ENCODE measurements around the gene NOG.

The NOG gene

DNA sequence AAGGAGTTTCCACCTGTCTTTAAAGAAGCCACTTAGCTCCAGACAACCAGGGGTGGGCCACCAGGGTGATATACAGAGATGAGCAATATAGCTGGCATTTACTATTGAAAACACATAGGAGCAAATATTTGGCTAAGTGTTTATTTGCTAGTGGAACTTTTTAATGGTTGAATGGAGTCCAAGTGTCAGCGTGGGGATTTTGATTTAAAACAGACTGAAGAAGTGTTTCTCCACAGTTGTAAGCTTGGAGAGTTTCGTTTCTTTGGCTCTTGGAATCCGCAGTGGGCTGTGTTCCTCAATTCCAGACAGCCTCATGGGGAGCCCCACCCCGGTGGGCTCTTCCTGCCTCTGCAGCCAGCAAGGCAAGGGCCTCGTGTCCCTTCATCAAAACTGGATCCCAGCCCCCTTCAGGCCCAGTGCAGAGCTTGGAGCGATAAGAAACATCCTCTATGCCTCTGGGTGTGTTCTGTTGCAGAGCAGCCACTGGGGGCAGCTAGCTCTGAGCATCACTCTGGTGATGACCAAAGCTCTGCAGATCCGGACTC, 36.1 kb downstream of the NOG start:
- in situ Hi-C loops (cut with MboI; ENCODE audit: low sequenced_read_pairs): no loop called here

DNA sequence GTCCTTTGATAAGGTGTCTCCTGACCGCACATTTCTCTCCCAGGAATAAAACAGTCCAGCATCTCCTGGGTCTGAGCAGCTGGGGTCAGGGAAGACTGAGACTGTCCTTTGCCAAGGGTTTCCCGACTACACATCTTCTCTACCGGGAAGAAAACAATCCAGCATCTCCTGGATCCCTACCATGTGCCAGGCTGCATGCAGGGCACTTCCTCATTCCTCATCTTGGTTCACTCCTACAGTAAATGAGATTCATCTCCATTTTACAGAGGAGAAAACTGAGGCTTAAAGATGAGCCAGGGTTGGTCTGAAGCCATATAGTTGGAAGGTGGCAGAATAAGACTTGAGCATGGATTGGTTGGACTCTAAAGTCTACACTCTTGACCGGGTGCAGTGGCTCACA, 36.7 kb downstream of the NOG start:
- in situ Hi-C loops (cut with MboI; ENCODE audit: low sequenced_read_pairs): no loop called here

DNA sequence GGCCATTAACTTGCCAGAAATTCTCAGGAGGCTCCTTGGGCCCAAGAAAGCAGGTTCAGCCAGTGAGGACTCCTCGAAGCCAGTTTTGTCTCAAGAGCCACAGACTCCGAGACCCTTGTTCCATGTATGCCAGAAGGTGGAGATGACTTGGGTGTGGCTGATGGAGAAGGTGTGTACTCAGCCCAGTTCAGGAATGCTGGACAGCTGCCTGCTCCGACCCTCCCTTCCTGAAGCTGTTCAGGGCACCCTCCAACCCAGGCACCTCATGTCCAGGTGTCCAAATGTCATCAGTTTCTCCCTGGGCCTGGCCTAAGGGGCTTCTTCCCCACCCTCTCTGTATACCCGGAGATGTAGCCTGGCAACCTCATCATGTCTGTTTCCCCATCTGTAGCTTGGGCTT, 40.2 kb downstream of the NOG start:
- in situ Hi-C loops (cut with MboI; ENCODE audit: low sequenced_read_pairs): no loop called here

GRCh38 chr17:56635641-56636040, 42.1 kb downstream of the NOG start:
- in situ Hi-C loops (cut with MboI; ENCODE audit: low sequenced_read_pairs): no loop called here

GRCh38 chr17:56636265-56636664, 42.8 kb downstream of the NOG start:
- in situ Hi-C loops (cut with MboI; ENCODE audit: low sequenced_read_pairs): no loop called here

- in situ Hi-C loops (cut with MboI; ENCODE audit: low sequenced_read_pairs): no loop called here
Observed at GRCh38 chr17:56637254-56637653, 43.8 kb downstream of the NOG start.

DNA sequence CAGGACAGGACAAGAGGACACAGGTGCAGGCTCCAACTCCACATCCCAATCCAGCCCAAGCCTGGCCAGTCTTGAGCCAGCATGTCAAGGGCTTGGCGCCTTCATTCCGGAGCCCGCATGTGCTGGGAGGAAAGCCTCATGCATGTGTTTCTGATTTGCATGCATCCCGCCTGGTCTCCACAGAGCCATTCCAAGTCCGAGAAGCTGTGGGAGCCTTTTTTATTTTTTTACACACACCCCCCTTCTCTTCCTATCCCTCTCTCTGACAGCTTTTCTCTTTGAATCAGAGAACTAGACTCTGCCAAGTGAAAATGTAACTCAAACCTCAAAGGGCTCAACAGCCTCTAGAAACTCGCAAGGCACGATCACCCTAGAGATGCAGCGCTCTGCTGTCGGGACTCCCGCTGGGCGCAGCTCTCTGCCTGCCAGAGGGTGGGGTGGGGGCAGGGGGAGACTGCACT, 45.1 kb downstream of the NOG start:
- in situ Hi-C loops (cut with MboI; ENCODE audit: low sequenced_read_pairs): no loop called here

GRCh38 chr17:56639517-56639916, 46.0 kb downstream of the NOG start:
- in situ Hi-C loops (cut with MboI; ENCODE audit: low sequenced_read_pairs): no loop called here

DNA sequence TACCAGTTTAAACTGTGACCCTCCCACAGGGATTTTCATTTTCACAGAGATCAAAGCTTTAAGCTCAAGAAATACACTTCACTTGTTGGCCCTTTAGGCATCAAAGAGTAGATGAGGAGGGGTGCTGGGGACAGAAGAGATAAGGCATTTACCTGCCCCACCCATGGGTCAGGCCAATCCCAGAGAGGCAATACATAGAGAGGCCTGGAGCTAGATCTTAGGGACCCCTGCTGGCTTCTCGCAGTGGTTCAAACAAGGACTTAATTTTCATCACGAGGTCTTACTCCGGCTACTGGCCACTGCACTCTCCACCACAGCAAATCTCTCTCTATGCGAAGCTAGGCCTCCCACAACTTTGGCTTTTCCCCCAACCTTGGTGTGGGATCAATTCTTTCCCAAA, 46.6 kb downstream of the NOG start:
- in situ Hi-C loops (cut with MboI; ENCODE audit: low sequenced_read_pairs): no loop called here

GRCh38 chr17:56641373-56641772, 47.9 kb downstream of the NOG start:
- in situ Hi-C loops (cut with MboI; ENCODE audit: low sequenced_read_pairs): no loop called here

- in situ Hi-C loops (cut with MboI; ENCODE audit: low sequenced_read_pairs): no loop called here
Observed at GRCh38 chr17:56641894-56642293, 48.4 kb downstream of the NOG start.

DNA sequence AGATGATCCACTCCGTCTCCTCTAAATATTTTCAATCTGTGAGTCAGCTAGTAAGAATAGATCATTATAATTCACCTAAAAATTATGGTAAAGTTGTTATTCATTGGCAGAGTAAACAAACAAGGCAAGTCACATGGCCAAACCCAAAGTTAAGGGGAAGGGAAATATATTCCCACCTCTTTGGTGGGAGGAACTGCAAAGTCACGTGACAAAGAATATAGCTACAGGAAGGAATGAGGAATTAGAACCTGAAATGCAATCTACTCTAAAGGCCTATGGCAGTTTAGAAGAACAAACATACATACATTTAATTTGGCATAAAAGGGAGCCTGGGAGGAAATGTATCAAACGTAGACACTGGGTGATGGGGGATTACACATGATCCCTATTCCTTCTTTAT, 48.9 kb downstream of the NOG start:
- in situ Hi-C loops (cut with MboI; ENCODE audit: low sequenced_read_pairs): no loop called here

Data from HL-60/S4 treated with retinoic acid at 250 ng/mL for 4 days and 3 days (cell line).